GM12874 (cell line): Measurements from ENCODE around the gene SORBS1.

Experiments used
- TF ChIP-seq, protein P1 (sequence below): IDR thresholded peaks from 2 replicates; pipeline ENCODE4 v1.5.1; 2011; ENCODE audit warnings: low read depth, mild to moderate bottlenecking, control low read depth, low read length, moderate library complexity; ENCODE audit not compliant: insufficient read depth

The SORBS1 gene

DNA sequence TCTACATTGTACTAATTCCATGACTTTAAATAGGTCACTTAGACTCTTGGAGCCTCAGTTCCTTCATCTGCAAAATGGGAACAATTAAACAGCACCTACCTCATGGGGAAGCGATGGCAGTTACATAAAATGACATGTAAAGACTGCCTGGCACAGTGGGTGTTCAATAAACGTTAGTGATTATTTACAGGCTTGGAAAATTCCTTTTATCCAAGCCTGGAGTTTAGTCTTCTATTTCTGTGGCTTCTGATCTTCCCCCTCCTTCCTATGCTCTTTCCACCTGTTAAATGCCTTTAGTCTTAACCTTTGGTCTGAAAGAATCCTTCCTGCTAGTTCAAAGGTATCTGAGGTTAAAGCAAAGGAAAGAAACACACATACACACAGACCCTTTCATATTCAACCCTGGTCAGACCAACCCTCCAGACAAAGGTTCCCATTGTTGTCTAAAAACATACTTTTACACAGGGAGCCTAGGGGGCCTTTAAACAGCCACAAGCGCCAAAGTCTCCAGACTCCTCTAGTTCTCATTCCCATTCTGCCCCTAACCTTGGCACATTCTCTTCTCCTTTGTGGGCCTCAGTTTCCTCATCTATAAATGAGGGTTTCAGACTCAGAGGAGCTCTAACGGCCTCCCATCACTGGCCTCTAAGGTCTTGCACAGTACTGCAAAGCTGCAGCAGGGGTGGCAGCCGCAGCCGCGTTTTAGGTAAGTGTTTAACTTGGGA is 21.4 kb downstream of the SORBS1 start:
- TF ChIP-seq, protein P1, sequence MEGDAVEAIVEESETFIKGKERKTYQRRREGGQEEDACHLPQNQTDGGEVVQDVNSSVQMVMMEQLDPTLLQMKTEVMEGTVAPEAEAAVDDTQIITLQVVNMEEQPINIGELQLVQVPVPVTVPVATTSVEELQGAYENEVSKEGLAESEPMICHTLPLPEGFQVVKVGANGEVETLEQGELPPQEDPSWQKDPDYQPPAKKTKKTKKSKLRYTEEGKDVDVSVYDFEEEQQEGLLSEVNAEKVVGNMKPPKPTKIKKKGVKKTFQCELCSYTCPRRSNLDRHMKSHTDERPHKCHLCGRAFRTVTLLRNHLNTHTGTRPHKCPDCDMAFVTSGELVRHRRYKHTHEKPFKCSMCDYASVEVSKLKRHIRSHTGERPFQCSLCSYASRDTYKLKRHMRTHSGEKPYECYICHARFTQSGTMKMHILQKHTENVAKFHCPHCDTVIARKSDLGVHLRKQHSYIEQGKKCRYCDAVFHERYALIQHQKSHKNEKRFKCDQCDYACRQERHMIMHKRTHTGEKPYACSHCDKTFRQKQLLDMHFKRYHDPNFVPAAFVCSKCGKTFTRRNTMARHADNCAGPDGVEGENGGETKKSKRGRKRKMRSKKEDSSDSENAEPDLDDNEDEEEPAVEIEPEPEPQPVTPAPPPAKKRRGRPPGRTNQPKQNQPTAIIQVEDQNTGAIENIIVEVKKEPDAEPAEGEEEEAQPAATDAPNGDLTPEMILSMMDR: no peak

DNA sequence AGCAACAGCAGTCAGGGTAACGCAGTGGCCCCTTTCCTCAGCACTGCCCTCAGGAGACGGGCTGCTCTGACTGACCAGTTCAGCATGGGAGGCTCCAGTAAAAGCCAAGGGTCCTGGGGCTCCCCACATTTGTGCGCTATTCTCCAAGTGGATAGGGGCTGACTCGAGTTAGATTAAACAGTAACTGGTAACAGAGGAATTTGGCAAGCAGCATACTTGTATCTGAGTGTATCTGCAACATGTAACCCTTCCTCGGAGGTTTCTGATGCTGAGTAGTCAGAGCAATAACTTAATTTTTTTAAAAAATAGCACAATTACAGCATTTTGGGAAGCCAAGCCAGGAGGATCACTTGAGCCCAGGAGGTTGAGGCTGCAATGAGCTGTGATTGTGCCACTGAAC is 22.8 kb downstream of the SORBS1 start:
- TF ChIP-seq, protein P1: no peak

DNA sequence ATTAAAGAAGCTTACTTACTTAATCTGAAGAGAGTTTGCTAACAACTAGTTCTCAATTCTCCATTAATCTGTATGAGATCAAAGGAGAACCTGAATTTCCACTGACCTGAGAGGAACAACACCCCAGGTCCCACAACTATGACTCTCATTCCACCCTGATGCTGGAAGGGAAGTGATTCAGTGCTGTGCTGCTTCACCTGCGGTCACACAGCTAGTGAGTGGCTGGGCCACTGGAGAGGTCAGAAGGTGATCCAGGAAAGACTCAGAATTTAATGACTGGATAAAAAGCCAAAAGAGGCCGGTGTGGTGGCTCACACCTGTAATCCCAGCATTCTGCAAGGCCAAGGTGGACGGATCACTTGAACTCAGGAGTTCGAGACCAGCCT is 23.6 kb downstream of the SORBS1 start:
- TF ChIP-seq, protein P1: no peak

DNA sequence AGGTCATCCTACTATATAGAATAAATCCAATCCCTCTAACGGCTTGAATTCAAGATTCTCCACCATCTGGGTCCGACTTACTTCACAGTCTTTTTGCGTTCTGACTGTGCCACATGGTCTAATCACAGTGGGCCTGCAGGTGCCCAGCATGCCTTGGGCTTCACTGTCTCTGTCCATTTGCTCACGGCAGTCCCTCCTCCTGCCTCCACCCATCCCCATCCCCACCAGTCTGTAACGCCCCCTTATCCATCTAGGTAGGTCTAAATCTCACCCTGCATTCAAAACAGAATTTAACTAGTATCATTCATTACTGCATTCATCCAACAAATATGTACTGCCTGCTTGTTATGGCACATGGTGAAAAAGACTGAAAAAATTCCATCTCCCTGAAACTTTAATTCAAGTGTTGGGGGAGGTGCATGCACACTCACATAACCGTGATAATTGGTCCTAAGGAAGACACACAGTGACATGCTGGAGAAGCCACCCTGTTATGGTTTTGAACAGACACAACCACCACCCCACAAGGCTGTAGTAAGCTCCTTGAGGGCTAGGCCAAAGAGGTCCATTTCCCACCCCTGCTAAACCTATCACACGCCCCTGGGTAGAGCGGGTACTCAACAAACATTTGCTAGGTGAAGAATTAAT is 24.2 kb downstream of the SORBS1 start:
- TF ChIP-seq, protein P1: no peak

DNA sequence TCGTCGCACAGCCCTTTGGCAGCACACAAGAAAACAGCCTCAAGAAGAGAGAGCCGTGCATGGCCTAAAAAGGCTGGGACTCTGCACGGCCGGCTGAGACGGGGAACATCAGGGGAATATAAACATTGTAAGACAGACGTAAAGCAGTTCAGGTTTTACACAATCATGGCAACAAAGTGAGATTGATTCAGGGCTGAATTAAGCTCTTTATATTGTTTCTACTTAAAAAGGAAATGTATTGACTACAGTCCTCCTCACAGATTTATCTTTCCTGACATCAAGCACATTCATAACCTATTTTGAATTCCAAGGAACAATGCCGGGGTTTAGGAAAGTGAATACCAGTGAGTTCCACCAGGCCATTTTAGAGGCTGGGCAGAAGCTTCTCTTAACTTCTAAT is 25.2 kb downstream of the SORBS1 start:
- TF ChIP-seq, protein P1: no peak

DNA sequence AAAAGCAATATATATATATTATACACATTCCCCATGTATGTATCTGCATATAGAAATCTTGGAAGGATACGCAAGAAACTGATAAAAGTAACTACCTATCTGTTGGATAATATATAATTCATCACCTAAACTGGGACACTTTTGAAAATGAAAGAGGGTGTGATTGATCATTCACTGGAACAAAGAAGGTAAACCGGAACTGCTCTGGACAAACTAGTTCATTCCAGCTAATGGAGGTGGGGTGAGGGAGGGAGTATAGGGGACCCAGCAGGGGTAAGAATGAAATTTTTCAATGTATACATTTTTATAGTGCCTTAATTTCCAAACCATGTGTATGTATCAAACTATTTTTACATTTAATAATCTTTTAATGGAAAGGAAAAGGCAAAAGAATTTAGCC is 25.6 kb downstream of the SORBS1 start:
- TF ChIP-seq, protein P1: no peak

DNA sequence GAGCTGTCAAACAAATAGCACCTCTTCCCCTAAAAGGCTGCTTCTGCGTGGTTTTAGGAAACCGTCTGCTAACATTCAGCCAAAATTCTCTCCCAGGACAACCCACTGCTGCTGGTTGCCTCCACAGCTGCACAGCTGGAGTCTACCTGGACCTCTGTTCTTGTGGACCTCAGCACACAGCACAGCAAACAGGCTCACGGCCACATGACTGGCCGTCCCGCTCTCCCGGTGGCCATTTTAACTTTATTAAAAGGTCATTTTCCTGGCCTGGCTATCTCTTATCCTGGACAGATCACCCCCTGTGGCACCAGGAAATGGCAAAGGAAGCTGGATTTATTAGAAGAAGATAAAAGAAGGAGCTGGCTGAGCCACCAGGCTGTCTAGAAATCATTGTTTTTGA is 27.6 kb downstream of the SORBS1 start:
- TF ChIP-seq, protein P1: no peak
